ENCODE results near the gene HOMER2. TPM values are rescaled to one million over a fixed set of nuclear protein-coding genes. Genes with fewer than 3 reads are reported as not detected.

The HOMER2 gene
- total and polyA plus RNA-seq, 9 of the 15 experiments (the other 6 are each of a cell fraction or from before 2014, with no cell fraction given), result 0.13 to 0.47 (median 0.29) TPM; not detected in 1

GRCh38 chr15:82831894-82832600 is 120.5 kb downstream of the HOMER2 start:
- no peak for ATAC-seq
- H3K9me3 ChIP-seq (replicated peaks; ENCODE audit: control insufficient read depth, insufficient read depth, low read depth, low read length), result no peaks in the 10 kb centered on the region
- no peaks in the 10 kb centered on the region for H4K20me1 ChIP-seq (replicated peaks; ENCODE audit: control insufficient read depth, insufficient read depth, low read length)
- no peak overlapping the region for H3K4me3 ChIP-seq
- POLR2A ChIA-PET, result interaction anchor here (0.6 to 0.7 kb wide), 2 partner anchors 122 to 292 kb away, joined by 3 read pairs; partner anchors contain the start of gene RPS17
- no peak for DNase-seq (ENCODE audit: extremely low read depth in 1 of 4, low spot score in 3 of 4)
- no peak overlapping the region for H2AFZ ChIP-seq (ENCODE audit: low read depth, low read length)
- CTCF ChIA-PET (ENCODE audit: low intra/inter-chr PET ratio), result no interaction called here
- intact Hi-C loops (cut with micrococcal nuclease), result no loop called here
- WGBS (ENCODE audit: insufficient coverage, low coverage, missing lambda C conversion rate), result 96% methylated on average over 5 of the region's 5 CpGs
- TF ChIP-seq CCNT2 (IDR thresholded peaks at IDR 0.05; ENCODE audit: borderline replicate concordance, extremely low read depth, insufficient read length, low read depth, low read length) (no peak), NR0B1 (IDR thresholded peaks at IDR 0.05; ENCODE audit: partially characterized antibody) (no peak)
- no peak for FAIRE-seq
- no TSS peak for BruUV-seq (replicated peaks)
- no peaks in the 10 kb centered on the region for H3K9me1 ChIP-seq (ENCODE audit: control insufficient read depth, insufficient read depth, low read length)
- H3K27ac ChIP-seq (ENCODE audit: extremely low read depth, low read depth, low read length), result no peak overlapping the region
- no peaks in the 10 kb centered on the region for H3K79me2 ChIP-seq (ENCODE audit: control insufficient read depth, insufficient read depth, low read length)
- no peaks in the 10 kb centered on the region for H3K27me3 ChIP-seq (ENCODE audit: control insufficient read depth in 2 of 2, insufficient read depth in 2 of 2, low read length in 2 of 2)
- no peak overlapping the region for H3K4me2 ChIP-seq (ENCODE audit: insufficient read depth, low read length)
- no peak overlapping the region for H3K9ac ChIP-seq (ENCODE audit: insufficient read depth in 1 of 2, low read depth in 2 of 2, low read length in 2 of 2)
- peaks cover 84% of the 10 kb centered on the region for H3K36me3 ChIP-seq (ENCODE audit: control insufficient read depth, insufficient read depth, low read length)
- H3K4me1 ChIP-seq (replicated peaks in 1 of 2; ENCODE audit: control insufficient read depth in 2 of 2, insufficient read depth in 2 of 2, low read length in 2 of 2), result no peaks in the 10 kb centered on the region
- in situ Hi-C loops (cut with MboI), result no loop called here

All from K562 (cell line).